HL-60 (cell line): Measurements from ENCODE around the gene PDE5A.

Experiments
- CTCF ChIP-seq: IDR thresholded peaks from one replicate; pipeline ENCODE4 v1.5.1; 2011; ENCODE audit warnings: low read length, control low read depth, inconsistent platforms; ENCODE audit not compliant: insufficient read depth
- GABPA ChIP-seq: IDR thresholded peaks from 2 replicates; pipeline ENCODE4 v1.6.1; 2012; ENCODE audit warnings: low read depth
- REST ChIP-seq: IDR thresholded peaks from 2 replicates; pipeline ENCODE4 v1.6.1; 2012; ENCODE audit warnings: low read depth; ENCODE audit not compliant: insufficient replicate concordance

GRCh38 chr4:119676101-119676500, 47.5 kb upstream of the PDE5A start:
- TF ChIP-seq GABPA (no peak), CTCF (no peak), REST (no peak)
